HG03159 (cell line): ENCODE measurements around the gene CHN1.

Experiments used
- ATAC-seq: cut with Tn5 transposase; IDR thresholded peaks from one replicate; pipeline ENCODE4 v1.9.1; 2021; ENCODE audit warnings: mild to moderate bottlenecking, moderate library complexity; ENCODE audit not compliant: unreplicated experiment

Gene CHN1

DNA sequence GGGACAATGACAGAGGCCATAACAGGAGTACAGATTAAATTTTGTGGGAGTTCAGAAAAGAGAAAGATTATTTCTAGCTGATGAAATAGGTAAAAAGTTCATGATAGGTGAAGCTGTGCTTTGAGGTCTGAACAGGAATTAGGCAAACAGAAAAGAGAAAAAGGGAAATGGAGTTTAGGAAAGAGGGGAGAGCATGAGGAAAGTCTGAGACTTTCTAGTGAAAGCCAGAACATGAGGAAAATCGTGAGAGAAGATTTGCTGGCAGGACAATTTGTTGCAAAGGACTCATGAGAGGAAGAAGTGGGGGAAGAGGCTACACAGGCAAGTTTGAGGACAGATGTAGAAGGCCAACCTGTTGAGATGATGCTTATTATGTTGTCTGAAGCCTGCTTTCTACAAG lies 6.3 kb upstream of the CHN1 start:
- ATAC-seq = no peak

DNA sequence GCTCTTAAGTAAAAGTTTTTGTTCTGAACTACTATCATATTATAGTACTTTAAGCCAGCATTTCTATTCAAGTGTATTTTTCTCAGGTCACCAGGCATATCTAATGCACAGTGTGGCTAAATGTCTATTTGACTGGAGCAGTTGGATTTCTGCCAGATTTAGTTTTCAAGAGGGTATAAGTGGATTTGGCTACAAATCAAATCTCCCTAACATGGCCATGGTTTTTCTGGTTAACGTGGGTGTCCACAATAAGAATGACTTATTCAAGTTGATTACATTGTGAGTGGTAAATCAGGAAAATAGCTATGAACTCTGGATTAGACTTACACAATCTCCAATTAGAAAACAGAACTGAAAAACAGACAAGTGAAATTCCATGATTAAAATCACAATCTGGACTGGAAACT lies 5.7 kb upstream of the CHN1 start:
- no peak for ATAC-seq

DNA sequence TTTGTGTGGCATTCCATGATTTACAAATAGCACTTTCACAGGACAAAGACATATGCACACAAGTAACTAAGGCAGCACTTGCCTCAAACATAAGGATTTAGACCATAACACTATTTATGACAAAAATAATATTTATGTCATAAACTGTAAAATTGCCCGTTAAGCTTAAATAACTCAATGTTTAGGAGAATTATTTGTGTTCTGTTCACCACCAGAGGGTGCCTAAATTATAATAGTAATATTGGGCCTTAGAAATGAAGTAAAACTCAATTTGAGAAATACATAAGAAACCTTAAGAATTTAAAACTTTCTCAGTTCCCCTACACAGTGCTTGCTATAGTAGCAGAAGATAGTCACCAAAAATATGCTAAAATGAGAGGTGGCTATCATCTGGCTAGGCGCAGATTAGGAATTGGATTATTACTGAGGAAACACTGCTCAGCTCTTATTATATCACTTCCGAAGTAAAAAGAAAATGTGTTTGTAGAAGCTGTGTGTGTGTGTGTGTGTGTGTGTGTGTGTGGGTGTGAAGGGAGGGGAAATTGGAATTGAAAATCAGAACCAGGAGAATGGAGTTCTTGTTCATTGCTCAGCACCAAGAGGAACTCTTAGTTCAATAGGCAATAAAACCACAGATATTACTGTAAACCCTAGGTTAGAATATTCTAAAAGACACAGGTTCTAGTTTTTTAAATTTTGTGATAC lies 4.9 kb upstream of the CHN1 start:
- ATAC-seq = no peak

DNA sequence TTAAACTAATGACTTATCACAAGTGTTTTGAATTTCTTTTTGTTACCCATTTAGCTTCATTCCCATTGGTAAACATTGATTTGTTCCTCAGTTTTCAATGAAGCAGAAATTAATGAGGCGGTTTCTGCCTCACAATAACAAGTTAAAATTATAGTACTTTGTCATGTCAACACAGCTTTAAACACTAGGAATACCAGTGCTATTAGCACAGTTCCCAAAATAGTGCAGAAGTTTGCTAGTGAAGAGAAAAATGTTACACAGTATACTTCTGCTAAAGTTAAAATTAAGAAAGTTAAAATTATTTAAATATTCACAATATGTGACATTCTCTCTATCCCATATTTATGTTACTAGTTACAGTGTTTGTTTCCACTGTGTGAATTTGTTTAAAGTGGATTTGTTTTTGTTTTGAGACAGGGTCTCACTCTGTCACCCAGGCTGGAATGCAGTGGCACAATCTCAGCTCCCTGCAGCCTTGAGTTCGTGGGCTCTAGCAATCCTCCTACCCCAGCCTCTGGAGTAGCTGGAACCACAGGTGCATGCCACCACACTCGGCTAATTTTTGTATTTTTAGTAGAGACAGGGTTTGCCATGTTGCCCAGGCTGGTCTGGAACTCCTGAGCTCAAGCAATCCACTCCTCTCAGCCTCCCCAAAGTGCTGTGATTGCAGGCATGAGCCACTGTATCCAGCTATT lies 3.8 kb upstream of the CHN1 start:
- no peak for ATAC-seq

DNA sequence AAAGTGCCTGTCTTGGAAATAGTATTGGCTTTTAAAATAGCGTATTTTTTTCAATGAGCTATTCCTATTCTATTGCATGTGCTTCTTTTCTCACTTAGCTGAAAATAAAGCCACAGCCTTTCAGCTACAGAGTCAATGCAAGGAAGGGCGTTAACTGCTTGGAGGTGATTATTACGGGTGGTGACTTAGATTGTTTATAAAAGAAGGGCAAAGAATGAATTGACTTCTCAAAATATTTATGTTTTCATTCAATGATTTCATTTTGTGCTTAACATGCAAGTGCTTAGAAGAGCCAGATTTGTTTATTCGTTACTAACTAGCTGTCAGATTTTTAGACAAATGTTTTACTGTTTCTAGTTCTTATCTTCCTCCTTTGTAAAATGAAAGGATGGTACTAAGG lies 2.8 kb upstream of the CHN1 start:
- no peak for ATAC-seq

DNA sequence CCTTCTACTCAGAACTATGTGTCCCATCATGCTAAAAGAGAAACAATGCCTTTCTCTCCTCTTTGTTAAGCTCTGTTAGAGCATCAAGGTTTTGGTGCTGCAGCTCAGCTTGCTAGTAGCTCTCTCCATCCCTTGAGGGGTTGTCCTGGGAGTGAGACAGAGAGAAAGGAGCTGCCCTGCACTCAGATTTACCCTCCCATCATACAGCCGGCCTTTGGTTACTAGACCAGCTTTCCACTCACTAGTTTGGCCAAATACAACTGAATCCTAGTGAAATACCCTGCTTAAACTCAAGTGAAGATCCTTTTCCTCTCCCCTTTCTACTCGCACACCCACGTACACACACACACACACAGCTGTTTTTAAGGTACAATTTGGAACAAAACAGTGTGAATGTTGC lies 2.3 kb upstream of the CHN1 start:
- ATAC-seq = no peak

DNA sequence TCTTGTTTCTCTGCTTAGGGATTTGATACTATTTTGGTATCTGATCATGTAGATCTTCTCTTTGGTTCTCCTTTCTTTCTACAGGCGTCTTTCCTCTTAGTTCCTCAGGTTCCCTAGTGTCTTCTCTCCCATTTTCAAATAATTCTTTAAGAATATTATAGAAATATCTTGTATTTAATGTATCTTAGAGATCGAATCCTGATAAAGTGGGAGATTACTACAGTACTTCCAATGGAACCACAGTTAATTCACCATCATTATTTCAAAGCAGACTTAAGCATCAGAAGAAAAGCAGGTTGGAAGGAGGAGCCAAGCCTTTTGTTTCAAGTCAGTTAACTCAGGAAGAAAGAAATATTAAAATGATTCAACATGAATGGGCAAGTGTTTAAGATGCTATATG lies 1.1 kb upstream of the CHN1 start:
- ATAC-seq = no peak

DNA sequence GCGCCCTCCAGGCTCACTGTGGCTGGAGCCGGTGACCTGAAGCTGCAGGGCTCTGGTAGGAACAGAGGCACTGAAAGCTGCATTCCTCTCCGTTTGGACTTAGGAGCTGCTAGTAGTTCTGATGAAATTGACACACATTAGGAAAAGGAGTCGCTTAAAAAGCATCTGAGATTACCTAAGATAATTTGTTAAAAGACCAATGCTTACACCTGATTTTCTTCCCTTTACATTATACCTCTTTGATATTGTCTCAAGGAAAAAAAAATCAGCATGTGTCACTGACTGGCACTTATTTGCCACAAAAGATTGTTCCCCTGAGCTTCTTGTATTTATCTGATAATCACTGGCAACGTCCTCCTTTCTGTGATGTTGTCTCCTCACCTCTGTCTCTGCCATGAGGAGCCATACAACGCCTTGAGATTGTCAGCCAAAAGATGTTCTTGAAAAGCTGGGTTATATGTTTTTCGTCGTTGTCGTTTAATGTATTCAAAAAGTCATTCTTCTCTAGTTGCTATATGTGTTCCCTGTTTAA lies 618 bp upstream of the CHN1 start:
- ATAC-seq = no peak

DNA sequence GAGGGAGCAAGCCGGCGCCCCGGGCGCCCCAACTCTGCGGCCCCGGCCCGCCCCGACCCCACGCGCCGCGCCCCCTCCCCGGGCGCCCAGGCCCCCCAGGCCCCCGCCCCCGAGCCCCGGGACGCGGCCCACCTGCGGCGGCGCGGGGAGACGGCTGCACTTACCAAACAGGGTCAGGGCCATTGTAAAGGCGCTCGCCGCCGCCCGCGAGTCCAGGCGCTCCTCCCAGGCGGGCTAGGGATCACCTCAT lies 526 bp downstream of the CHN1 start:
- peak; percentile 6 for ATAC-seq

DNA sequence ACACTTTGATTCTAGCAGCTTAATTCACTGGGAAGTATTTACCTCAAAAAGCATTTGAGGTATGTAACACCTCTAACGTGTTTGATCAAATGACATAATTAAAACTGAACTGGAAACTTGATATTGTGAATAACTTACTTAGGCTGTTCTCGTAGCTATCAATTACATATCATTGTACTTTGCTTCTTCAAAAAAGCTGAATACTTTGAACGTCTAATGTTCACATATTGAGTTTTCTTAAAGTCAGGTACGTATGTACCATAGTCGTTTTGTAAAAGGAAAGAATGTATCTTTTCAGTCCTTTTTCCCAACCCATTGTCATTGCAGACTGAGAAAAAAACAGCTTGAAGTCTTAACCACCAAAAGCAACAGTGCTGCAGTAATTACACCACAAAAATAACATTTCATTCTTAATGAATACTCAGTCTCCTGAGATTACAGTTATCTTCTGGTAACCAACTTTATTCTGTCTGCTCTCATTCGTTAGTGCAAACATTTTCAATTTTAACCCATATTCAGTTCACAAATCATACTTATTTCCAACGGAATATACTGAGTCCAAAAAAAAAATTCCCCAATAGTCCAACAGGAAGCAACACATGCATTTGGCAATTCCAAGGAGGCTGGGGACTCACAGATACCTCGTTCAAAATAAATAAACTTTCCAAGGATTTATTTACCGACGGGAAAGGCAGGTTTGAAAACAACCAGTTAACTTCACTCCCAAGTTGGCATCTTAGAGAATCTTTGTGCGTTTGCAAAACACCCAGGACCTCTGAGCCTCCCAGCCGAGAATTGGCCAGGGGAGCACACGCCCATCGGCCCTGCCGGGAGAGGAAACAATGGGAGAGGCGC lies 1.1 kb downstream of the CHN1 start:
- ATAC-seq = no peak

DNA sequence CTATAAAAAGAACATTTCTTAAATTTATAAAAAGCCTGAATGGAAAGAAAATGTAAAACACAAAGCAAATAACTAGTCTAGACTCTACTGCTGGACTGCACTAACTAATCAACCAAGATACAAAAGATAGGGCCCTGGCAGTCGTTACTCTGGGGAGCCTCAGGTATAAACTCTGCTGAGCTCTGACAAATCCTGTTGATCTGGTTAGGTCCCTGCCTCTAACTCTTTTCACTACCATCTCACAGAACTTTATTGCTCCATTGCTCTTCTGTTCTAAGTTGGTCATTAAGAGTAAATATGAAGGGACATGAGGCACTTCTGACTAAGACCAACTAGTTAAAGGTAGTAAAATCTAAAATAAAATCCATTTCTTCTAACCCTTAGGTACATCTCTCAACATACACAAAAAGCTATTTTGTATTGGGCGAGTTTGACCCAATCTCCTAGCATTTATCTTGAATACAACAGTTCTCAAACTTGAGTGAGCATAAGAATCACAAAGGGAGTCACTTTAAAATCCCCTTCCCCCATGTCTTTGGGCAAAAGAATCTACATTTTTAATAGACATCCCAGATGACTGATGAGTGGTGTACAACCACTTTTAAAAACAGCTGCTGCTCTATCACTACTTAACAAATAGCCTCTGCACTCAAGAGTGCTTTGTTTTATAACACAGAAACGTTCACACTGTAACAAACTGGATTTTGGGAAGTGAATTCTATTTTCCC lies 2.5 kb downstream of the CHN1 start:
- no peak for ATAC-seq

DNA sequence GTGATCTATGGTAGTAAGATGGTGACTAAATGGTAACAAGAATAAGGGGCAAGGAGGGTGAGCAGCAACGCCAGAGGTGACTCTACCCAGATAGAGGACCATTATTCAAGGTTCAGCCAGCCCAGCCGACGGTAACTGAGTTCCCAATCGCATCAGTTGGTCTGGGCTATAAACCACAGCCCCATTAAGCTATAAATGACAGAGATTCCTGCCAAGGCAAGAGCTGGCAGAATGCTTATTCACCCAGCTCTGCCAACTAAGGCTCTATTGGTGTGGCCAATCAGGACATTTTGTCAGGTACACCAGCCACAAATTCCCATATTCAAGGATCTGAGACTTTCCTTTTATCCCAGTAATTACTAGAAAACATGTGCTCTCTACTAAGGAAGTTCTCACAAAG lies 3.6 kb downstream of the CHN1 start:
- no peak for ATAC-seq

DNA sequence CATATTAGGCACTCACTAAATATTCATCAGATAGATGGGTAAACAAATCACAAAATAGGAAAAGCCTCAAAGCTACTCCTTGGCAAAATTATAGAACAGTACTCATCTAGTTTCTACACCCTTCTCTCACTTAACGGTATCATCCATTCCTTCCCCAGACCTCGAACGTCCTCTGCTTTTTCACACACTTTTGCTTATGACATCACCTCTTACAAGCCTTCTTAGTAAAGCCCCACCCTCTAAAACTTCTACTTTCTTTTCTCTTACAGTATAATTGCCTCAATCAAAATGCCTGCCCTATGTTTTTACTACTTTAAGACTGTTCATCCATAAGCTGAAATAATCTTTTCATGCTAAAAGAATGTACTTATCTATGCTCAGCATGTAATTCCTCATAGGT lies 8.1 kb downstream of the CHN1 start:
- no peak for ATAC-seq

DNA sequence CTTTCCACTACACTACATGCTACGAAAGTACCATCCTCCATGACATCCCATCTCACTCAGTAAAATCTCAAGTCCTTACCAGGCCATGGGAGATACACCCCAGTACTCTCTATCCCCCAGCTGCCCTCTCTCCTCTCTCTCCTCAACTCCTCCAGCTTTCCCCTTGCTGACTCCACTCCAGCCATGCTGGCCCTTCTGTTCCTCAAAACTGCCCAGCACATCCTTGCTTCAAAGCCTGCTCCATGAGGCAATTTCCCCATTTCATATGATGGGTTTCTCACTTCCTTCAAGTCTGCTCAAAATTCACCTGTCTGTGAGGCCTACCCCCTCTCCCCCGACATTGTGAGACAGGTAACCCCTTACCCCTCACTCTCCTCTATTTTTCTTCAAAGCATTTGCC lies 8.6 kb downstream of the CHN1 start:
- ATAC-seq = no peak

DNA sequence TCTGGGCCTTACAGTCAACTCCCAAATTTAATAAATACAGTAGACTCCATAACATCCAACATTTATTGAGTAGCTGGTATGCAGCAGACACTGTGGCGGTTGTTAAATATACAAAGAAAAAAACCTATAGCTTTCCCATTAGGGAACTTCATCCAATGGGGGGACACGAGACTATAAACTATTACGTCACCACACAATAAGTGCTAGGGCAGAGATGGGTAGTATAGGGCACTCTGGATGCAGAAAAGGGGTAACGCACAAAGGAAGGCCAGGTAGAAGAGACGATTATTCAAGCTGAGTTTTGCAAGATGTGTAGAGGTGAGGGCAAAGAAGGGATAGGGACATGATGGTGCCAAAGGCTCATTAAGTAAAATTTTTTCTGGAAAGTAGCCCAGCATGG lies 10.8 kb downstream of the CHN1 start:
- ATAC-seq = no peak

DNA sequence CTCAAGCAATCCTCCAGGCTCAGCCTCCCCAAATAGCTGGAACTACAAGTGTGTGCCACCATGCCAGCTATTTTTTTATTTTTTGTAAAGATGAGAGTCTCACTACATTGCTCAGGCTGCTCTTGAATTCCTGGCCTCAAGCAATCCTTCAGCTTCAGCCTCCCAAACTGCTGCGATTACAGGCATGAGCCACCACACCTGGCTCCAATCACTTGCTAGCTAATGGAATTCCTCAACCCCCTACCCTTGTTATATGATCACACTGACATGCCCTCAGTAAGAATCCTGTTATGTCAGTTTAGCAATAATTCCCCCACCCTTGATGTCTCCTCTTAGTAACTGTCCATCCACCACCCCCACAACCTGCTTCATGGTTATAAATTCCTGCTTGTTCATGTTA lies 12.3 kb downstream of the CHN1 start:
- no peak for ATAC-seq

DNA sequence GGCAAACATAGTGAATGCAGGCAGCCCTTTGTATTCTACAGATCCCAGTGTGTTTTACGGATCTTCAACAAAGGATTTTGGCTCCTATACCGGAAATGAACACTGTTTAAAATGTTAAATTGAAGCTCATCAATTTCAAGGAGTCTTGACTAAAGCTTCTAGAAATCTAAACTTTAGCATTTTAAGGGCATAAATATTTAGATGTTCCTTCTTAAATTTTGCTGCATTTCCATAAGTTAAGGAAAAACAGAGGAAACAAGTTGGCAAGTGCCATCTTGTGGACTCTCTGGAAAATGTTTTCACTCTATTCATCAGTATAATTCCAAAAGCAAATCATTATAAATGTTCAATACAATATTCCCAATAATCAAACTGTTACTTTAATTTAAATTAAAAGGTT lies 19.6 kb downstream of the CHN1 start:
- no peak for ATAC-seq

DNA sequence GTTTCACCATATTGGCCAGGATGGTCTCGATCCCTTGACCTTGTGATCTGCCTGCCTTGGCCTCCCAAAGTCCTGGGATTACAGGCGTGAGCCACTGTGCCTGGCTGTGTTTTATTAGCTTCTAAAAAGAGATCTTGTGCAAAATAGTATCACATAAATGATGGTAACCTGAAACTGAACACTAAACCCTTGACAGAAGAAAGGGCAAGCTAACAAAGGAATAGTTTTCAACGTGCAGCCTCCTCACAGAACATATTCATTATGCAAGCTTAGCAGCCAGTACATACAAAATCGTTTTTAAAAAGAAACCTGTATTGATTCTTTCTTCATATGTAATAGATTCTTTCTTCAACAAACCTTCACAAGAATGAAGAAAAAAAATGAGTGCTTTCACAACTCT lies 20.6 kb downstream of the CHN1 start:
- ATAC-seq = no peak

DNA sequence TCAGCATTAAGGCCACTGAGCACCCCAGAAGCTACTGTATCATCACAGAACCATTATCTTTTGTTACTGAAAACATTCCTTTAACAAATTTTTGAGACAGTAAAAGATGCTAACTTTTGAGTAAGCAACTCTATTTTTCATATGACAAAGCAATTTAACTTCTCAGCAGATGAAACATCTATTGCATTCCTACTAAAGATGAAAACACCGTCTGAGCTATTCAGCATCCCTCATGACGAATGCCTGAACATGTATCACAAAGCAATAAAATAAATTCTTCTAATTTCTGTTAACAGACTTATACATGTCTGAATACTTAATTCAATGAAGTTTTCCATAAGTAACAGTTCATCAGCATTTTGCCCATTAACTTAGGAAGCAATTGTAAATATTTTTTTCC lies 23.9 kb downstream of the CHN1 start:
- ATAC-seq = no peak

DNA sequence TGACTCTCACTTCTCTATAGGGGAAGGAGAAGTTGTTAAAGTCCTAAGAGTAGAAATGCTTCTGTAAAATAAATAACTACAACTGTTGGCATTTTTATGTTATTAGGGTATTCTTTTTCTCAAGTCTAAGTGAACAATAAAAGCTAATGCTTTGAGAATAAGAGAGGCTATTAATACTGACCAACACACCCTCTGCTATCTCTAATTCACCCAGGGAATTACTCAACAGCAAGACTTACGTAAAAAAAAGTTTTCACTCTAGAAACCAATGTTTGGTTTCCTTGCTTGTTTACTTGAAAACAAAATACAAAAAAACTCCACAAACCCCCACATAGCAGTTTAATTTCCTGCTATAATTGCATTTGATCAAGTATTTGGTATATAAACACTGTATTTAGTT lies 25.2 kb downstream of the CHN1 start:
- ATAC-seq = no peak

DNA sequence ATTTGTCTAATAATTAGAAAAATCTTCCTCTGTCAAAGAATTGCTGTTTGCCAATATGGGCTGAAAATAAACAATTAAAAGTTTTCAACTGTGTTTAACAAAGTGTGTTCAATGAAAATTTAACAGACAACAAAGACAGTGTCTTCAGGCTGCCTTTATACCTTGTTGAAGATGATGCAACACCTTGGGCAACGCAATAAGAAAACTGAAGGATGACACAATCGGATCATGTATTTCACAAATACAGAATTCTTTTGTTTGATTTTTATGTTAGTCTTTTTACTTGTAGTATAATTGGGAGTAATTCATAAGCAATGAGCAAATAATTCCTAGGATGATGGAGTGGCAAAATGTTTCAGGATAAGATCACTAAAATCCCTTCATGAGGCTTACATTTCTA lies 27.8 kb downstream of the CHN1 start:
- ATAC-seq = no peak
